Measurements from ENCODE around the gene ARMC7.

DNA sequence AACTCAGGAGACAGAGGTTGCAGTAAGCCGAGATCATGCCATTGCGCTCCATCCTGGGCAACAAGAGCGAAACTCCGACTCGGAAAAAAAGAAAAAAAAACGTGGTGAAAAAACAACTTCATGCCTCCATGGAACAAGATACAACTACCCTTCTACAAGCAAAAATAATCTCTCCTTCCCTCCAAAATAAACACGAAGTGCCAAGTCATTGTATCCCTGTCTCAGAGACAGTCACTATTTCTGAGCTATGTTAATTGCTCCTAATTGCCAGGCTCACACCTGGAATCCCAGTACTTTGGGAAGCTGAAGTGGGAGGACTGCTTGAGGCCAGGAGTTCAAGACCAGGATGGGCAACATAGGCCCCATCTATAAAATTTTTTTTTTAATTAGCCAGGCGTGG, 41.0 kb upstream of the ARMC7 start:
- TF ChIP-seq, protein P1, sequence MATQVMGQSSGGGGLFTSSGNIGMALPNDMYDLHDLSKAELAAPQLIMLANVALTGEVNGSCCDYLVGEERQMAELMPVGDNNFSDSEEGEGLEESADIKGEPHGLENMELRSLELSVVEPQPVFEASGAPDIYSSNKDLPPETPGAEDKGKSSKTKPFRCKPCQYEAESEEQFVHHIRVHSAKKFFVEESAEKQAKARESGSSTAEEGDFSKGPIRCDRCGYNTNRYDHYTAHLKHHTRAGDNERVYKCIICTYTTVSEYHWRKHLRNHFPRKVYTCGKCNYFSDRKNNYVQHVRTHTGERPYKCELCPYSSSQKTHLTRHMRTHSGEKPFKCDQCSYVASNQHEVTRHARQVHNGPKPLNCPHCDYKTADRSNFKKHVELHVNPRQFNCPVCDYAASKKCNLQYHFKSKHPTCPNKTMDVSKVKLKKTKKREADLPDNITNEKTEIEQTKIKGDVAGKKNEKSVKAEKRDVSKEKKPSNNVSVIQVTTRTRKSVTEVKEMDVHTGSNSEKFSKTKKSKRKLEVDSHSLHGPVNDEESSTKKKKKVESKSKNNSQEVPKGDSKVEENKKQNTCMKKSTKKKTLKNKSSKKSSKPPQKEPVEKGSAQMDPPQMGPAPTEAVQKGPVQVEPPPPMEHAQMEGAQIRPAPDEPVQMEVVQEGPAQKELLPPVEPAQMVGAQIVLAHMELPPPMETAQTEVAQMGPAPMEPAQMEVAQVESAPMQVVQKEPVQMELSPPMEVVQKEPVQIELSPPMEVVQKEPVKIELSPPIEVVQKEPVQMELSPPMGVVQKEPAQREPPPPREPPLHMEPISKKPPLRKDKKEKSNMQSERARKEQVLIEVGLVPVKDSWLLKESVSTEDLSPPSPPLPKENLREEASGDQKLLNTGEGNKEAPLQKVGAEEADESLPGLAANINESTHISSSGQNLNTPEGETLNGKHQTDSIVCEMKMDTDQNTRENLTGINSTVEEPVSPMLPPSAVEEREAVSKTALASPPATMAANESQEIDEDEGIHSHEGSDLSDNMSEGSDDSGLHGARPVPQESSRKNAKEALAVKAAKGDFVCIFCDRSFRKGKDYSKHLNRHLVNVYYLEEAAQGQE (IDR thresholded peaks at IDR 0.05; ENCODE audit: insufficient read depth in 1 of 2, low read depth in 2 of 2, low read length in 2 of 2): no peak
- TF ChIP-seq POLR2AphosphoS5 (IDR thresholded peaks at IDR 0.05; ENCODE audit: low read depth, low read length): no peak
- no peak for TF ChIP-seq SIN3A (IDR thresholded peaks at IDR 0.05; ENCODE audit: borderline replicate concordance, insufficient read depth, low read length)
- TF ChIP-seq FOXP2 (optimal IDR thresholded peaks at IDR 0.05; ENCODE audit: borderline replicate concordance, extremely low read depth, extremely low read length, insufficient read depth): no peak
- no peak for TF ChIP-seq TAF1 (IDR thresholded peaks at IDR 0.05; ENCODE audit: borderline replicate concordance, insufficient read depth, low read length)
